Breast epithelium (tissue), 4 donors: Measurements from ENCODE around the gene FAM131C. TPM values are rescaled to one million over a fixed set of nuclear protein-coding genes. Genes with fewer than 3 reads are reported as not detected.
A peak's percentile ranks its signal among the peaks of the same experiment; 100 is the strongest.

Source experiments
- DNase-seq, 2 donors: peaks; one replicate each; pipeline ENCODE4 v3.0.0-alpha.2; 2019; ENCODE audit warnings: low spot score in 2 of 2
- H3K27ac ChIP-seq, 2 donors: fragments of 200-600 bp; sonication (generic) in 1 of 2; one replicate each; pipeline ENCODE4 v1.5.1; 2016 to 2019; ENCODE audit warnings: mild to moderate bottlenecking in 1 of 2
- H3K27me3 ChIP-seq, 2 donors: fragments of 200-600 bp; sonication (generic) in 1 of 2; one replicate each; pipeline versions ENCODE4 v1.5.1 to v1.6.0; 2017 to 2019; ENCODE audit warnings: control low read depth in 1 of 2, mild to moderate bottlenecking in 1 of 2
- H3K36me3 ChIP-seq: fragments of 200-600 bp; one replicate; pipeline ENCODE4 v1.5.1; 2019
- H3K4me1 ChIP-seq, 2 donors: fragments of 200-600 bp; sonication (generic); one replicate each; pipeline ENCODE4 v1.5.1; 2016 to 2019; ENCODE audit warnings: control low read depth in 1 of 2
- H3K4me3 ChIP-seq, 3 donors: fragments of 200-600 bp; sonication (generic); 1 replicate in 2 of 3; 2 replicates in 1 of 3; pipeline ENCODE4 v1.5.1; 2016 to 2019; ENCODE audit warnings: mild to moderate bottlenecking in 3 of 3, moderate library complexity in 2 of 3
- H3K9me3 ChIP-seq, 2 donors: fragments of 200-600 bp; sonication (generic) in 1 of 2; one replicate each; pipeline ENCODE4 v1.5.1; 2016 to 2019; ENCODE audit warnings: control low read depth in 1 of 2
- CTCF ChIP-seq, 3 donors: fragments of 450-650 bp; IDR thresholded peaks; one replicate each; pipeline ENCODE4 v1.5.1; 2016 to 2017; ENCODE audit warnings: antibody characterized with exemption in 3 of 3, mild to moderate bottlenecking in 3 of 3, moderate library complexity in 3 of 3
- POLR2A ChIP-seq: fragments of 450-650 bp; IDR thresholded peaks from one replicate; pipeline ENCODE4 v1.6.1; 2016; ENCODE audit warnings: antibody characterized with exemption, mild to moderate bottlenecking, moderate library complexity
- POLR2AphosphoS5 ChIP-seq, 3 donors: sonication (generic); formaldehyde crosslinking; IDR thresholded peaks; one replicate each; pipeline ENCODE4 v1.6.1; 2017; ENCODE audit warnings: antibody characterized with exemption in 3 of 3
- intact Hi-C: fragments of 100-400 bp; cut with DNase I; formaldehyde crosslinking; loops from one replicate; pipeline ENCODE4 v1.15.1; 2023; ENCODE audit warnings: low total_unique reads
- total RNA-seq, 3 donors: library from RNA; depleted of rRNA; stranded (reverse); fragments of >200 nt; gene quantifications; one replicate each; pipeline ENCODE4 v1.1.0, GENCODE V29; 2016

The FAM131C gene
- total RNA-seq, 3 donors from 2014 or later, result not detected

DNA sequence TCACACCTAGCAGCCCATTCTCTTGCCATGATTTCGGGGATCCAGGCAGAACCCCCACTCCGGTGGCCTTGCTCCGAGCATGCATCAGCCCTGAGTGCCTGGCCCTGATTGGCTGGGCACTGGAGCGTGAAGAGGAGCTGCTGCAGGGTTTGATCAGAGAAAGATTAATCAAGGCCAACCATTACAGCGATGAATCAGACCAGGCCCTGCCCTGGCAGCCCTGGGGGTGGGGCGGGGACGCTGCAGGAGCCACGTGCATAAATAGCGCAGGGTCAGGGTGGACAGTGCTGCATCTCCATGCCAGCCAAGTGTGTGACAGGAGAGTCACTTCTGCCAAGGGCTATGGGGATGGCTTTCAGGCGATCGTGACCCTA, 3.4 kb upstream of the FAM131C start:
- H3K36me3 ChIP-seq, result no peaks in the 10 kb centered on the region
- no peaks in the 10 kb centered on the region for H3K27me3 ChIP-seq
- no peak for DNase-seq
- H3K9me3 ChIP-seq, result no peaks in the 10 kb centered on the region
- no peak overlapping the region for H3K4me3 ChIP-seq
- intact Hi-C loops, result no loop called here
- TF ChIP-seq POLR2A (no peak), CTCF (IDR thresholded peaks at IDR 0.05) (no peak), POLR2AphosphoS5 (IDR thresholded peaks at IDR 0.05) (no peak)
- peak overlapping the region in 1 of 2 donors; percentile 76 for H3K27ac ChIP-seq
- H3K4me1 ChIP-seq, result peaks cover 3 to 7% of the 10 kb centered on the region in 2 donors

- H3K27ac ChIP-seq, result peak overlapping the region in 1 of 2 donors; percentile 76
- no peak overlapping the region for H3K4me3 ChIP-seq
- no peaks in the 10 kb centered on the region for H3K36me3 ChIP-seq
- TF ChIP-seq CTCF (IDR thresholded peaks at IDR 0.05), result no peak
- no peak for TF ChIP-seq POLR2A
- no peak for TF ChIP-seq POLR2AphosphoS5 (IDR thresholded peaks at IDR 0.05)
- H3K9me3 ChIP-seq, result no peaks in the 10 kb centered on the region
- no peaks in the 10 kb centered on the region for H3K27me3 ChIP-seq
- intact Hi-C loops, result no loop called here
- peaks cover 3 to 7% of the 10 kb centered on the region in 2 donors for H3K4me1 ChIP-seq
- no peak for DNase-seq
Observed at GRCh38 chr1:16076031-16076864, 2.8 kb upstream of the FAM131C start.

- H3K27me3 ChIP-seq, result no peaks in the 10 kb centered on the region
- DNase-seq, result peak in 1 of 2 donors; percentile 61
- H3K9me3 ChIP-seq, result no peaks in the 10 kb centered on the region
- intact Hi-C loops, result no loop called here
- no peak overlapping the region for H3K4me3 ChIP-seq
- TF ChIP-seq POLR2A, result no peak
- no peak for TF ChIP-seq CTCF (IDR thresholded peaks at IDR 0.05)
- TF ChIP-seq POLR2AphosphoS5 (IDR thresholded peaks at IDR 0.05), result no peak
- no peaks in the 10 kb centered on the region for H3K36me3 ChIP-seq
- H3K27ac ChIP-seq, result peak overlapping the region in 1 of 2 donors; percentile 76
- H3K4me1 ChIP-seq, result peaks cover 3 to 7% of the 10 kb centered on the region in 2 donors
Observed at GRCh38 chr1:16075337-16076030, 2.0 kb upstream of the FAM131C start.

GRCh38 chr1:16074217-16074616, 766 bp upstream of the FAM131C start:
- Histone ChIP-seq H3K4me3 (peak overlapping the region in 1 of 3 donors; percentile 73), H3K36me3 (no peaks in the 10 kb centered on the region), H3K27me3 (no peaks in the 10 kb centered on the region), H3K4me1 (peaks cover 3 to 7% of the 10 kb centered on the region in 2 donors), H3K27ac (no peak overlapping the region), H3K9me3 (no peaks in the 10 kb centered on the region)
- TF ChIP-seq POLR2AphosphoS5 (IDR thresholded peaks at IDR 0.05) (no peak), CTCF (IDR thresholded peaks at IDR 0.05) (no peak), POLR2A (no peak)
- intact Hi-C loops, result no loop called here
- no peak for DNase-seq
